Thyroid gland (tissue), 4 donors: ENCODE measurements around the gene JSRP1. TPM values are rescaled to one million over a fixed set of nuclear protein-coding genes. Genes with fewer than 3 reads are reported as not detected.

Source experiments
- DNase-seq, 2 donors: peaks; one replicate each; pipeline ENCODE4 v3.0.0-alpha.2; 2019
- H3K27ac ChIP-seq, 3 donors: fragments of 200-600 bp; sonication (generic); 1 replicate in 2 of 3; 2 replicates in 1 of 3; pipeline ENCODE4 v1.5.1; 2016 to 2019; ENCODE audit warnings: mild to moderate bottlenecking in 1 of 3, moderate library complexity in 1 of 3
- H3K27me3 ChIP-seq: fragments of 200-600 bp; sonication (generic); one replicate; pipeline ENCODE4 v1.5.1; 2019
- H3K36me3 ChIP-seq, 2 donors: fragments of 200-600 bp; sonication (generic); one replicate each; pipeline ENCODE4 v1.5.1; 2016 to 2019
- H3K4me1 ChIP-seq, 2 donors: fragments of 200-600 bp; sonication (generic); one replicate each; pipeline ENCODE4 v1.5.1; 2017 to 2019
- H3K4me3 ChIP-seq, 3 donors: fragments of 200-600 bp; sonication (generic); replicated peaks in 1 of 3; 1 replicate in 2 of 3; 2 replicates in 1 of 3; pipeline ENCODE4 v1.5.1; 2016; ENCODE audit warnings: mild to moderate bottlenecking in 1 of 3
- H3K9me3 ChIP-seq: fragments of 200-600 bp; sonication (generic); one replicate; pipeline ENCODE4 v1.5.1; 2017
- POLR2A ChIP-seq, 2 donors: fragments of 450-650 bp; IDR thresholded peaks; one replicate each; pipeline ENCODE4 v1.6.1; 2017; ENCODE audit warnings: antibody characterized with exemption in 2 of 2, mild to moderate bottlenecking in 2 of 2, moderate library complexity in 1 of 2
- WGBS, 2 donors: methylation state at CpG; one replicate each; pipeline ENCODE4 v1.1.5; 2017; 5-methylcytosine and 5-hydroxymethylcytosine counted together
- intact Hi-C: fragments of 100-400 bp; cut with DNase I; formaldehyde crosslinking; loops from one replicate; pipeline ENCODE4 v1.15.1; 2023
- total RNA-seq, 4 donors: library from RNA; depleted of rRNA; stranded (reverse); fragments of >200 nt; gene quantifications; one replicate each; pipeline ENCODE4 v1.2.3, GENCODE V29; 2016
- TF ChIP-seq, protein P1 (sequence below), 6 experiments: fragments of 200-600 bp in 3 of 6; fragments of 450-650 bp in 3 of 6; sonication (generic) in 3 of 6; IDR thresholded peaks; one replicate each; pipeline ENCODE4 v1.5.1; 2016 to 2019; ENCODE audit warnings: antibody characterized with exemption in 6 of 6, mild to moderate bottlenecking in 2 of 6, inconsistent platforms in 1 of 6, moderate library complexity in 1 of 6

Gene JSRP1
- total RNA-seq, 4 donors from 2014 or later: not detected

DNA sequence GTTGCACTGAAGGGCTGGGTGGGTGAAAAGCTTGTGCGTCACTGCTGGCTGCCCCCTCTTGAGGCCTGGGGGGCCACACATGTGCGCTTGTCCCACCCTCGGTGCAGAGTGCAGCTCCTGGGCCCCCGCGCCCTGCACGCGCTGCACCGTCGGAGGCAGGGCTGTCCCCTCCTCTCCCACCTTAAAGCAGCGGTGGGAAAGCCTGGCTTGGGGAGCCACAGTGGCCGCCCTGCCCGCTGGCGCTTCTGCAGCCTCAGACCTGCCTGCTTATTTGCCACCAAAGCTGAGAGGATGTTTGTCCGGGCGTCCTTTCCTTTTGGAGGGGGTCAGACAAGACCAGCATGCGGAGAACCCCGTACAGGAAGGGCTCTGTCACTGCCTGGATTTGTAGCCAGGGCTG lies 46.8 kb downstream of the JSRP1 start:
- intact Hi-C loops: no loop called here

DNA sequence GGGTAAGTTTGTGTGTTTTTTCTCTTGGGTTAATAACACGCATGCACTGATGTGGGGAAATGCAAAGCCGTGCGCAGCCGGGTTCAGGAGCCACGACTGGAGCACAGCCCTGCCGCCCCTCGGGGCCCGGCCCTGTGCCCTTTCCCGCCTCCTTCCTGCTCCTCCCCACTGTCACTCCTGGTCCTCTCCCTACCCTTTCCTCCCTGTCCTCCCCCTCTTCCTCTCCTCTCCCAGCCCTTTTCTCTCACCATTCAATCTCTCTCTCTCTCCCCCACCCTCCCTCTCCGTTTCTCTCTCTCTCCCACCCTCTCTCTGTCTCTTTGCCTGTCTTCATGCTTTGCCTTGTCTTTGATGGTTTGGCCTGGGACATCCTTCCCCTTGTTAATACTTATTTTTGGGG lies 47.2 kb downstream of the JSRP1 start:
- Histone ChIP-seq H3K9me3 (no peaks in the 10 kb centered on the region), H3K27ac (no peak overlapping the region), H3K27me3 (no peaks in the 10 kb centered on the region), H3K36me3 (peaks cover 39 to 44% of the 10 kb centered on the region in 2 donors), H3K4me1 (peaks cover 0 to 9% of the 10 kb centered on the region in 2 donors), H3K4me3 (no peak overlapping the region)
- TF ChIP-seq POLR2A (IDR thresholded peaks at IDR 0.05): no peak
- TF ChIP-seq, protein P1, sequence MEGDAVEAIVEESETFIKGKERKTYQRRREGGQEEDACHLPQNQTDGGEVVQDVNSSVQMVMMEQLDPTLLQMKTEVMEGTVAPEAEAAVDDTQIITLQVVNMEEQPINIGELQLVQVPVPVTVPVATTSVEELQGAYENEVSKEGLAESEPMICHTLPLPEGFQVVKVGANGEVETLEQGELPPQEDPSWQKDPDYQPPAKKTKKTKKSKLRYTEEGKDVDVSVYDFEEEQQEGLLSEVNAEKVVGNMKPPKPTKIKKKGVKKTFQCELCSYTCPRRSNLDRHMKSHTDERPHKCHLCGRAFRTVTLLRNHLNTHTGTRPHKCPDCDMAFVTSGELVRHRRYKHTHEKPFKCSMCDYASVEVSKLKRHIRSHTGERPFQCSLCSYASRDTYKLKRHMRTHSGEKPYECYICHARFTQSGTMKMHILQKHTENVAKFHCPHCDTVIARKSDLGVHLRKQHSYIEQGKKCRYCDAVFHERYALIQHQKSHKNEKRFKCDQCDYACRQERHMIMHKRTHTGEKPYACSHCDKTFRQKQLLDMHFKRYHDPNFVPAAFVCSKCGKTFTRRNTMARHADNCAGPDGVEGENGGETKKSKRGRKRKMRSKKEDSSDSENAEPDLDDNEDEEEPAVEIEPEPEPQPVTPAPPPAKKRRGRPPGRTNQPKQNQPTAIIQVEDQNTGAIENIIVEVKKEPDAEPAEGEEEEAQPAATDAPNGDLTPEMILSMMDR (IDR thresholded peaks at IDR 0.05): no peak
- DNase-seq: no peak
- intact Hi-C loops: no loop called here
- WGBS, 2 donors: 64 to 75% methylated on average over 10 of the region's 10 CpGs

More for the DNA sequence above, 46.8 kb downstream of the JSRP1 start:
- 84 to 85% methylated on average over 14 to 17 of the region's 17 CpGs for WGBS, 2 donors
- TF ChIP-seq POLR2A (IDR thresholded peaks at IDR 0.05): no peak
- TF ChIP-seq, protein P1 (IDR thresholded peaks at IDR 0.05): no peak
- Histone ChIP-seq H3K4me3 (no peak overlapping the region), H3K4me1 (peaks cover 0 to 9% of the 10 kb centered on the region in 2 donors), H3K27me3 (no peaks in the 10 kb centered on the region), H3K9me3 (no peaks in the 10 kb centered on the region), H3K36me3 (peaks cover 42 to 48% of the 10 kb centered on the region in 2 donors), H3K27ac (no peak overlapping the region)
- DNase-seq: no peak

DNA sequence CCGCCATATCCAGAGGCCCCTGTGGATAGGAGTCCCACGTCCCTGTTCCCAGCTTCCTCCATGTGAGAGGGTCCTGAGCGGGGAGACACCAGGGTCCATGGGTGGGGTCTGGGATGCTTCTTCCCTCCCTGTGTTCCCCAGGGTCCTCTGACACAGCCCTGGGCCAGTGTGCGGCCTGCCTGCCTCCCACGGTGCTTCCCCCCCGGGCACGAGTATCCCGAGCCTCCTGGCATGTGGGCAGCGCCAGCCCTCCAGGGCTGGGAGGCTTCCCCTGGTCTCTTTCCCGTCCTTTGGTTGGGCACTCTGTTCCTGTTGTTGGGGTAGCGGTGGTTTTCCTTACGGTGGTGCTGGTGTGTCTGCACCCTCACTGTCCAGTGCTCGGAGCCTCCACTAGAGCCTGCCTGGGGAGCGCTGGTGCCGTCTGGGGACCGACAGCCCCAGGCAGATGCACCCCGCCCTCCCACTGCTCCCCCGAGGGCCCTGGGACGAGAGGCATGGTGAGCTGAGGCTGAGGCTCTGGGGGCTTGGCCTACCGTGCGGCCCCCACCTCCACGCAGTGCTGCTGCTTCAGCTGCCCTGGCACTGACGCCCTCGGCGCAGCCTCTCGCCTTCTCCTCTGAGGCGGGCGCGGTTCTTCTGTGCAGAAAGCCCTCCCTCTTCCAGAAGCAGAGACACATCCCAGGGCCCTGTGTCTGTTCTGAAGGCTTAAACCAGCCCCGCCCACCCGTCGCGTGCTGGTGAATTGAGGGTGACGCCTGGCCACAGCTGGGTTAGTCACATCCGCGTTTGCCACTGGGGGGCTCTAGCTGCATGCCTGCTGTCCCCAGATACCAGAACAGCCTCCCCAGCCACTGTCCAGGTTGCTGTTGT lies 48.0 kb downstream of the JSRP1 start:
- intact Hi-C loops: no loop called here
- TF ChIP-seq POLR2A (IDR thresholded peaks at IDR 0.05): no peak
- TF ChIP-seq, protein P1 (IDR thresholded peaks at IDR 0.05): no peak

GRCh38 chr19:2207008-2207407 lies 49.2 kb downstream of the JSRP1 start:
- TF ChIP-seq, protein P1 (IDR thresholded peaks at IDR 0.05): no peak
- TF ChIP-seq POLR2A (IDR thresholded peaks at IDR 0.05): no peak
- Histone ChIP-seq H3K36me3 (peaks cover 26 to 29% of the 10 kb centered on the region in 2 donors), H3K4me1 (peaks cover 0 to 9% of the 10 kb centered on the region in 2 donors), H3K27ac (no peak overlapping the region), H3K4me3 (no peak overlapping the region), H3K27me3 (no peaks in the 10 kb centered on the region), H3K9me3 (no peaks in the 10 kb centered on the region)
- intact Hi-C loops: no loop called here
- no peak for DNase-seq
- WGBS, 2 donors: 91 to 93% methylated on average over 8 to 11 of the region's 15 CpGs

More for the DNA sequence above, 48.0 kb downstream of the JSRP1 start:
- WGBS, 2 donors: 53 to 73% methylated on average over 15 to 28 of the region's 36 CpGs
- peak; percentile 14 to 32 for DNase-seq
- Histone ChIP-seq H3K27me3 (no peaks in the 10 kb centered on the region), H3K4me1 (peaks cover 0 to 9% of the 10 kb centered on the region in 2 donors), H3K36me3 (peaks cover 37 to 41% of the 10 kb centered on the region in 2 donors), H3K4me3 (no peak overlapping the region), H3K9me3 (no peaks in the 10 kb centered on the region), H3K27ac (no peak overlapping the region)

DNA sequence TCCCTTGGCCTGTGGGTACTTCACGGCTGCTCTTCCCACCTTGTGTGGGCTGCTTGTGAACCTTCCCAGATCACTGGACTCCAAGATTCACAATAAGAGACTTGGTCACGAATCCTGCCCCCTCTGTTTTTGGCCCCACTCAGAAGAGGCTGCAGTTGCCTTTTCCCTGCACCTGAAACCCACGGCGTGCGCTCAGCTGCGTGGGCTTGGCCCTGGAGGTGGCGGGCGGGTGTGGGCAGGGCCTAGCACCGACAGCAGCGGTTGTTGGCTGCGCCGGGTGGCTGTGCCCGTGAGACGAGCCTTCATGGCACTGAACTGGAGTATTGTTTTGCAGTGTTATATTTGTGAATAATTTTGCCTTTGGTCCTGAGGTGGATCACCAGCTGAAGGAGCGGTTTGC lies 53.9 kb downstream of the JSRP1 start:
- Histone ChIP-seq H3K36me3 (peaks cover 6 to 8% of the 10 kb centered on the region in 2 donors), H3K27me3 (no peaks in the 10 kb centered on the region)

More for the DNA sequence above, 53.9 kb downstream of the JSRP1 start:
- Histone ChIP-seq H3K27ac (no peak overlapping the region), H3K9me3 (no peaks in the 10 kb centered on the region), H3K4me1 (no peaks in the 10 kb centered on the region), H3K4me3 (no peak overlapping the region)
- WGBS, 2 donors: 92% methylated on average over 9 to 15 of the region's 15 CpGs
- TF ChIP-seq, protein P1 (IDR thresholded peaks at IDR 0.05): no peak
- TF ChIP-seq POLR2A (IDR thresholded peaks at IDR 0.05): no peak
- intact Hi-C loops: no loop called here
- no peak for DNase-seq
